Posterior vena cava (tissue), 2 donors: ENCODE data around the gene CALB2. TPM values are rescaled to one million over a fixed set of nuclear protein-coding genes. Genes with fewer than 3 reads are reported as not detected.

Source experiments
- total RNA-seq, 2 donors: library from RNA; stranded (reverse); fragmentation: NEBNext Ultra II Directional; extraction: Animal tissue kit (Norgen Biotek cat#: 25700); gene quantifications; one replicate each; pipeline ENCODE4 v1.2.1, GENCODE V29; 2021
- donor health status: DM: yes; HTN: yes; CAD: no.
- donor health status: DM: yes; HTN: yes; CAD: no.

Gene CALB2
- total RNA-seq, 2 donors from 2014 or later, result 0.62 to 1.2 TPM

Other genes starting within 250 kb of the CALB2 start
- 1 to 10 TPM; 2.8 to 3.5 TPM for gene HYDIN, start 128.0 kb upstream of the CALB2 start, total RNA-seq
- gene CMTR2, start 69.3 kb upstream of the CALB2 start, total RNA-seq, result 10 to 100 TPM; 13.9 to 16.9 TPM
- gene TLE7, start 83.3 kb downstream of the CALB2 start, total RNA-seq, result not detected
- gene ZNF23, start 103.5 kb downstream of the CALB2 start, total RNA-seq, result 10 to 100 TPM in 1 of 2 donors, 1 to 10 TPM in 1; 10.0 to 10.5 TPM
- gene ZNF19, start 130.6 kb downstream of the CALB2 start, total RNA-seq, result 1 to 10 TPM; 3.6 to 4.2 TPM
- not detected for gene CHST4, start 167.7 kb downstream of the CALB2 start, total RNA-seq
- under 1 TPM in 1 of 2 donors, not detected in 1; 0.09 TPM for gene TAT, start 218.4 kb downstream of the CALB2 start, total RNA-seq